Right ventricle myocardium inferior (tissue), 1 donor: ENCODE measurements around the gene CGREF1. TPM values are rescaled to one million over a fixed set of nuclear protein-coding genes. Genes with fewer than 3 reads are reported as not detected.
"Not testable (repeated sequence)": the region's sequence is repeated elsewhere in the genome, so short reads cannot be mapped to it uniquely, and the experiment has no call there.

ENCODE experiments used
- ATAC-seq: fragments of 200-7000 bp; cut with Tn5 transposase; one replicate; pipeline ENCODE4 v1.9.1; 2020; ENCODE audit warnings: mild to moderate bottlenecking, moderate library complexity
- DNase-seq: peaks from one replicate; pipeline ENCODE4 v3.0.0; 2021; ENCODE audit errors: missing footprints
- intact Hi-C: fragments of 100-400 bp; cut with DNase I; formaldehyde crosslinking; loops from one replicate; pipeline ENCODE4 v1.11.0; 2022
- total RNA-seq: library from RNA; stranded (reverse); fragmentation: NEBNext Ultra II Directional; extraction: Animal tissue kit (Norgen Biotek cat#: 25700); gene quantifications from one replicate; pipeline ENCODE4 v1.2.1, GENCODE V29; 2021
- donor health status: DM: no; HTN: yes; CAD: no; lungs with severe emphysema.

The CGREF1 gene
- total RNA-seq, 1 donor from 2014 or later = 0.84 TPM

DNA sequence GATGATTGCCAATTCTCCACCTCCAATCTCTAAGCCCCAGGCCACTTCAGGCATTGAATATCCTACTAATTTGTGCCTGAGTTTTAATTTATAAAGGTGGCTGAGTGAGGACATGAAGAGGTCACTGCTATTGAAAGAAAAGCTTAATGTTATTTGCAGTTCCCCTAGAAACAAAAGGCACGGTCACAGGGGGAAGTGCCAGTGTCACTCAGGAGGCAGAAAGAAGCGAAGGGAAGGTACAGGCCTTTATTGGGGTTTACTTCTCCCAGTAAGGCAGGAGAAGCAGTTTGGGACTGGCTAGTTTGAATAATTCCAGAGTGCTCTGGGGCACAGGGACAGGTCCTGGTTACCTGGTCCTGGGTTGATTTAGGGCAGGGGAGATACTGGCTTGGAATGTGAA, 3.0 kb upstream of the CGREF1 start:
- intact Hi-C loops = no loop called here
- ATAC-seq (no peak), DNase-seq (no peak)

DNA sequence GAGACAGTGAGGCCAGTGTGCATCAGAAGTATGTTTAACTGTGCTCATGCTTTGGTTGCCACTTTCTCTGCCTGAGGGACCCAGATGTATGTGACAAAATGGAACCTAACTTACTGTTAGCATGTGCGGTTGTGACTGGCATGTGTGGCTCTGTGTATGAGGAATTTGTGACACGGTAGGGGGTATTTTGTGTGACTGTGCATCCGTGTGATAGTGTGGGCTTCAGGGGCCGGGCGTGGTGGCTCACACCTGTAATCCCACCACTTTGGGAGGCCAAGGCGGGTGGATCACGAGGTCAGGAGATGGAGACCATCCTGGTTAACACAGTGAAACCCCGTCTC, 372 bp upstream of the CGREF1 start:
- DNase-seq, intact Hi-C loops, ATAC-seq: not testable (repeated sequence)

DNA sequence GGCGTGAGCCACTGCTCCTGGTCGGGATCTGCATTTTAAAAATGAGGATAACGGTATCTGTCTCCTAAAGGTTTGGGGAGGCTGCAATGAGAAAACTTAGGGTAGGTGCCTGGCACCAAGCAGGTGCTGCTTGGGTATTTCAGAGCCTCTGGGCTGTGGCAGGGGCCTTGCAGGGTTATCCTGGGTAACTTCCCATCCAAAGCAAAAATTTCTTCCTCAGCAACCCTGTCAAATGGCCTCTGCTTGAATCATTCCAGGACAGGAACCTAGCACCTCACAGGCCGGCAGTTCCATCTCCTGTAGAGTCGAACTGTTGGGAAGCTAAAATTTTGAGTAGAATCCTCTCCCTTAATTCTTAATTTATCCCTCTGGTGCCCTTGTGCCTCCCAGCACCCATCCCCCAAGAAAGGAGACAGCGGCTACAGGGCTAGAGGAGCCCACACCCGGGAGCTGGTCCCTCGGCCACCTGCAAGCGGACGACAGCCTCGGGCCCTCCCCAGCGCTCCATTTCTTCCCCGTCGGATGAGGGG, 868 bp downstream of the CGREF1 start:
- ATAC-seq (no peak), DNase-seq (no peak)
- intact Hi-C loops = no loop called here

DNA sequence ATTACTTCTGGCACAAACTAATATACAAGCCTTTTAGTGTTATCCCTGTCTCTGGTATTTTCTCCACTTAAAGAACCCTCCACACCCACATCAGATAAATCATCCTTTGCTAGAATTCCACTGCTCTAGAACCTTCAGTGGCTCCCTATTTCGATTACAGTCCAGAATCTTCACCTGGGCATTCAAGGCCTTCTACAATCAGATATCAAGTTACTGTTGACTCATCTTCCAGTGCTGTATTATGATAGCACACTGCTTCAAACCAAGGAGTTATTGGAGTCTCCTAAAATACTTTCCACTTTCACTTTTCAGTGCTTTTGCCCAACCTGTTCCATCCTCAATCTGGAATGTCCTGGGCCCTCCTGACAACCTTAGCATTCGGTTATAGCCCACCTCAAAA, 3.4 kb downstream of the CGREF1 start:
- intact Hi-C loops = no loop called here
- no peak for ATAC-seq
- DNase-seq = no peak

DNA sequence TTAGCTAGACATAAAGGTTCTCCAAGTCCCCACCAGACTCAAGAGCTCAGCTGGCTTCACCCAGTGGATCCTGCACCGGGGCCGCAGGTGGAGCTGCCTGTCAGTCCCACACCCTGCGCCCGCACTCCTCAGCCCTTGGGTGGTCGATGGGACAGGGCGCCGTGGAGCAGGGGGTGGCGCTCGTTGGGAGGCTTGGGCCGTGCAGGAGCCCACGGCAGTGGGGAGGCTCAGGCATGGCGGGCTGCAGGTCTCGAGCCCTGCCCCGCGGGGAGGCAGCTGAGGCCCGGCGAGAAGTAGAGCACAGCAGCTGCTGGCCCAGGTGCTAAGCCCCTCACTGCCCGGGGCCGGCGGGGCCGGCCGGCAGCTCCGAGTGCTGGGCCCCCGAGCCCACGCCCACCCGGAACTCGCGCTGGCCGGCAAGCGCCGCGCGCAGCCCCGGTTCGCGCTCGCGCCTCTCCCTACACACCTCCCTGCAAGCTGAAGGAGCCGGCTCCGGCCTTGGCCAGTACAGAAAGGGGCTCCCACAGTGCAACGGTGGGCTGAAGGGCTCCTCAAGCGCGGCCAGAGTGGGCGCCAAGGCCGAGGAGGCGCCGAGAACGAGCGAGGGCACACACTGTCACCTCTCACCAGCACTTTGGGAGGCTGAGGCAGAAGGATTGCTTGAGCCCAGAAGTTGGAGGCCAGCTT, 7.4 kb downstream of the CGREF1 start:
- intact Hi-C loops, DNase-seq, ATAC-seq: not testable (repeated sequence)

DNA sequence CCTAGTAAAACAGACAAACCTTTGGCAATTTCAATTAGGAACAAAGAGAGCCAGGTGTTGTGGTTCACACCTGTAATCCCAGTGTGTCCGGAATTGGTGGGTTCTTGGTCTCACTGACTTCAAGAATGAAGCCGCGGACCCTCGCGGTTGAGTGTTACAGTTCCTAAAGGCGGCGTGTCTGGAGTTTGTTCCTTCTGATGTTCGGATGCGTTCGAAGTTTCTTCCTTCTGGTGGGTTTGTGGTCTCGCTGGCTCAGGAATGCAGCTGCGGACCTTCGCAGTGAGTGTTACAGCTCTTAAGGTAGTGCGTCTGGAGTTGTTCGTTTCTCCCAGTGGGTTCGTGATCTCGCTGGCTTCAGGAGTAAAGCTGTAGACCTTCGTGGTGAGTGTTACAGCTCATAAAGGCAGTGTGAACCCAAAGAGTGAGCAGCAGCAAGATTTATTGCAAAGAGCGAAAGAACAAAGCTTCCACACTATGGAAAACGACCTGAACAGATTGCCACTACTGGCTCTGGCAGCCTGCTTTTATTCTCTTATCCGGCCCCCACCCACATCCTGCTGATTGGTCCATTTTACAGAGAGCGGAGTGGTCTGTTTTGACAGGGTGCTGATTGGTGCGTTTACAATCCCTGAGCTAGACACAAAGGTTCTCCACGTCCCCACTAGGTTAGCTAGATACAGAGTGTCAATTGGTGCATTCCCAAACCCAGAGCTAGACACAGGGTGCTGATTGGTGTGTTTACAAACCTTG, 8.2 kb downstream of the CGREF1 start:
- intact Hi-C loops, ATAC-seq: not testable (repeated sequence)
- peak; percentile 37 for DNase-seq

GRCh38 chr2:27109083-27109482, 9.8 kb downstream of the CGREF1 start:
- intact Hi-C loops = no loop called here
- no peak for ATAC-seq
- no peak for DNase-seq

GRCh38 chr2:27108221-27108620, 10.7 kb downstream of the CGREF1 start:
- no peak for DNase-seq
- no peak for ATAC-seq
- intact Hi-C loops = no loop called here

DNA sequence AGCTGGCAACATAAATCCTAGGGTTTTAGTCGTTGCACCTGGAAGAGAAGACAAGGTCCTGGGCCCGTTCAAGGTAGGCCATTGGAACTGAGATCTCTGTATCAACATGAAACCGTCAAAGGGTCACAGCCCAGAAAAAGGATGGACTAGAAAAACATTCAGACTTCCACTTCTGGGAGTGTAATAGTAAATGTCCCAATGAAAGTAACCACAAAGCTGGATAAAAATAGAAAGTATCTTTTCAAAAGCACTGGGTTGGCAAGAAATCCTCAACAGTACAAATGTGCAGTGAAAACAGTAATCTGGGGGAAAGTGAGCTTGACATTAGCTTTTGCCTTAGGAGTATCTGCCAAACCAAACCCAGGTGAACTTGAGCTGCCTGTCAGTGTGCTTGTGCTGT, 12.9 kb downstream of the CGREF1 start:
- DNase-seq = no peak
- intact Hi-C loops = no loop called here
- no peak for ATAC-seq

DNA sequence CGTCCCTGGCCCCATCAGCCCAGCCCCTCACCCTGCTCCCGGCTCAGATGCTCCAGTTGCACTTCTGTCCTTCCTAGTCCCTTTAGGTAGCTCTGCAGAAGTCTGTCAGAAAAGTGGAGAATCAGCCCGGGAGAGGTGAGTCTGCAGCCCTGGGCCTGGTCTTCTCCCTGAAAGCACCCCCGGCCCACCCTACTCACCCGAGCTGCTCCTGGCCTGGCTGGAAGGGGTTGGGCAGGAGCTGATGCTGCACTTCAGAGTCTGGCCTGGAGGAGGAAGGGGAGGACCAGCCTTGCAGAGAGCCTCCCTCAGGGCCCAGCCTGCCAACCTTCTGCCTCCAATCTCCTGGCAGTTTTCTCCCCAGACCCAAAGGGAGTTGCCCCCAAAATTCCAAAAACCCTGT, 16.6 kb downstream of the CGREF1 start:
- DNase-seq (peak; percentile 59), ATAC-seq (no peak)
- intact Hi-C loops = no loop called here

- DNase-seq (no peak), ATAC-seq (no peak)
- intact Hi-C loops = no loop called here
Observed at GRCh38 chr2:27100036-27100435, 18.9 kb downstream of the CGREF1 start.

DNA sequence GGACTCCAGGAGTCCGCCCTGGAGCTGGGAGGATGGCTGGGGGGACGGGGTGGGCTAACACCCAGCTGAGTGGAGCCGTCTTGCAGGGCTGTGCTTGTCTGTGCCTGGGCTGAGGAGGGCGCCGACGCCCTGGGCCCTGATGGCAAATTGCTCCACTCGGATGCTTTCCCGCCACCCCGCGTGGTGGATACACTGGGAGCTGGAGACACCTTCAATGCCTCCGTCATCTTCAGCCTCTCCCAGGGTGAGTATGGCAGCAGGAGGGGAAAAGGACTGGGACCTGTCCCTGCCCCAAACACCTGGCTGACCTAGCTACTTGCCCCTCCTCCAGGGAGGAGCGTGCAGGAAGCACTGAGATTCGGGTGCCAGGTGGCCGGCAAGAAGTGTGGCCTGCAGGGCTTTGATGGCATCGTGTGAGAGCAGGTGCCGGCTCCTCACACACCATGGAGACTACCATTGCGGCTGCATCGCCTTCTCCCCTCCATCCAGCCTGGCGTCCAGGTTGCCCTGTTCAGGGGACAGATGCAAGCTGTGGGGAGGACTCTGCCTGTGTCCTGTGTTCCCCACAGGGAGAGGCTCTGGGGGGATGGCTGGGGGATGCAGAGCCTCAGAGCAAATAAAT, 19.5 kb downstream of the CGREF1 start:
- ATAC-seq = no peak
- intact Hi-C loops = loop anchor here (5.0 kb wide), 2 partner anchors 183 to 203 kb away; partner anchors contain the start of gene TRIM54
- DNase-seq = peak; percentile 71

DNA sequence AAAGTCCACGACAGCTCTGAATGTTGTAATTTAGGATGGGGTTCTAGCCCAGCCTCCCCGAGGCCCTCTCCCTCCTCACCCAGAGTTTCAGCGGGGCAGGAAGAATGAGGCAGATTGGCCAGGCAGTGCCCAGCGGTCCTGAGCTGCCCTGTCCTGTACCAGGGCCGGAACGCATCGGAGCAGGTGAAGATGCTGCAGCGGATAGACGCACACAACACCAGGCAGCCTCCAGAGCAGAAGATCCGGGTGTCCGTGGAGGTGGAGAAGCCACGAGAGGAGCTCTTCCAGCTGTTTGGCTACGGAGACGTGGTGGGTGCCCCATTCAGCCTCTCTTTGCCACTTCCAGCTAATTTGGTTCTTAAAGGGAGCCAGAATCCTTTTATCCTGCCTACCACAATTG, 21.6 kb downstream of the CGREF1 start:
- ATAC-seq = no peak
- intact Hi-C loops = loop anchor here (5.0 kb wide), 2 partner anchors 185 to 205 kb away; partner anchors contain the start of gene TRIM54
- DNase-seq = no peak

- no peak for ATAC-seq
- peak; percentile 20 for DNase-seq
- intact Hi-C loops = loop anchor here (5.0 kb wide), 2 partner anchors 185 to 205 kb away; partner anchors contain the start of gene TRIM54
Observed at GRCh38 chr2:27096748-27097297, 22.1 kb downstream of the CGREF1 start.

DNA sequence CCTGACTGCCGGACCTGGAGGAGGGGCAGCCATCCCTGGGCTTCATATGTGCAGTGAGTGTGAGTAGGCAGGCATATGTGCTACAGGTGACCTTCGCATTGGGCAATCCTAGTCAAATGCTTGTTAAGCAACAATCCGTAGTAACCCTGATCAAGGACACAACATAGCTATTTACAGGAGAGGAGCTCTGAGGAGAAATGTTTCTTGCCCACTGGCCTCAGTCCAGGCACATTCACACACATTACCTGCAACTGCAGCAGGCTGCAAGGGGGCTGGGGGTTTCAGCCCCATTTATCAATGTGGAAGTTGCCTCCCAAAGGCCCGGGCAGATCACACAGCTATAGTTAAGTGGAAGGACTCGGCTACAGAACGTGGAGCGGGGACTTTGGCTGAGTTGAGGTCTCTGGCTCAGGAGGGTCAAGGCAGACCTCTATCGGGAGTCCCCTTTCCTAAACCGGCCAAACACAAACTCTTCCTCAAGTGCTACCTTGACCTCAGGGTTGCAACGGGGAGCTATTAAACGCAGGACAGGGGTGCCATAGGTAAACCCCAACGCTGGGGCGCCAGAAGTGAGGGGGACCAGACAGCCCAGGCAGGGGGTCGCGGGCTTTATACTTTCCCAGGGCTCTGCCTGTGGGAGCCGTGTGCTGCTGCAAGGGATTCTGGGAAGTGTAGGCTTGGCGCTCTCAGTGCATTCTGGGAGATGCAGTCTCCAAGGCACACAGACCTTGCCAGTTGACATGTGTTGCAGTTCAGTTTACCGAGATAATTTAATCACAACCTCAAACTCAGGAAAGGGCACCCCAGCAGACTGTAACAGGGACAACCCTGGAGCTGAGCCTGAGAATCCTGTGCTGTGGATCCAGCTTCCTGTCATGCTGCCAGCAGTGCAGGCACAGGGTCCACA, 22.9 kb downstream of the CGREF1 start:
- intact Hi-C loops = loop anchor here (5.0 kb wide), 2 partner anchors 186 to 206 kb away; partner anchors contain the start of gene TRIM54
- DNase-seq (peak; percentile 75), ATAC-seq (peak; percentile 88)

DNA sequence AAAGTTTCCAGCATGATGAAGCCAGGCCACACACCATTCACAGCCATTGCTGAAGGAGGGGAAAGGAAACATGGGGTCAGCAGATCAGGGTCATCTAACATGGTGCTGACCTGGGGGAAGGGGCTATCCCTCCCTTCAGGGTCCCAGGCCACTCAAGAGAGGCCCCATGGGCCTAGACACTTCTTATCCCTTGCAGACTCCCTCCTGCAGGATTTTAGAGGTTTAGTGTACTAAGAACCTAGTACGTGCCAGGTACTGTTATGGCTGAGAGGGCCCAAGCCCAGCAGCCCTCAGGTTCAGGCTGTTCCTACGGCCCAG, 23.5 kb downstream of the CGREF1 start:
- DNase-seq = no peak
- no peak for ATAC-seq
- intact Hi-C loops = loop anchor here (5.0 kb wide), 2 partner anchors 187 to 207 kb away; partner anchors contain the start of gene TRIM54

- DNase-seq (peak; percentile 59), ATAC-seq (no peak)
- intact Hi-C loops = no loop called here
Observed at GRCh38 chr2:27094353-27094984, 24.5 kb downstream of the CGREF1 start.
